ENCODE measurements around the gene FABP6. TPM values are rescaled to one million over a fixed set of nuclear protein-coding genes. Genes with fewer than 3 reads are reported as not detected.

The FABP6 gene
- total RNA-seq, 1 experiment from 2014 or later, result 5.2 TPM

DNA sequence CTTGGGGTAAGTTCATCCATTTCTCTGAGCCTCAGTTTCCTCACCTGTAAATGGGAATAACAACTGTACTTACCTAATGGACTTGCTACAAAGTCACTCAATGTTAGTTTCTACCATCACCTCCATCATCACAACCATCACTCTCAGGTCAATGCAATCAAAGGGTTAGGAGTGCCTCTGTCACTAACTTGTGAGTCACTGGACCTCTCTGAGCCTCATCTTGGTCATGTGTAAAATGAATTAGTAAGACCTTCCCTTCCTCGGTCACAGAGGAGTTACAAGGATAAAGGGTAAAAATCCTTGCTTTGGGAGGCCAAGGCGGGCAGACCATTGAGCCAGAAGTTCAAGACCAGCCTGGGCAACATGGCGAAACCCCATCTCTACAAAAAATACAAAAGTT is 12.8 kb downstream of the FABP6 start:
- Histone ChIP-seq H3T11ph (ENCODE audit: low read length) (no peak overlapping the region), H3K9ac (ENCODE audit: extremely low read depth, insufficient read length, low read length) (no peak overlapping the region), H3K4me2 (ENCODE audit: insufficient read depth, insufficient read length, low read length) (no peak overlapping the region), H3K23me2 (ENCODE audit: insufficient read length, low read depth, low read length, poor library complexity, severe bottlenecking) (no peaks in the 10 kb centered on the region), H3K23ac (ENCODE audit: insufficient read length, low read depth, low read length) (no peak overlapping the region), H2AK5ac (ENCODE audit: insufficient read length, low read length) (no peak overlapping the region), H2AFZ (ENCODE audit: low read length) (no peak overlapping the region), H3K18ac (ENCODE audit: insufficient read length, low read depth, low read length) (no peak overlapping the region), H4K8ac (replicated peaks; ENCODE audit: insufficient read length, low read depth, low read length) (no peak overlapping the region), H2BK15ac (ENCODE audit: low read depth, low read length) (no peak overlapping the region), H3K4me1 (ENCODE audit: insufficient read depth, low read length) (peaks cover 5% of the 10 kb centered on the region; the same call in 1 of the 2 replicates), H2BK12ac (ENCODE audit: insufficient read length, low read depth, low read length) (no peak overlapping the region), H2BK120ac (ENCODE audit: low read depth, low read length, poor library complexity, severe bottlenecking) (no peak overlapping the region), H3K14ac (ENCODE audit: insufficient read depth, low read length) (no peak overlapping the region), H4K91ac (ENCODE audit: insufficient read length, low read depth, low read length) (no peak overlapping the region), H4K20me1 (ENCODE audit: control insufficient read depth, insufficient read depth, insufficient read length) (no peaks in the 10 kb centered on the region), H2BK5ac (ENCODE audit: insufficient read length, low read length) (no peak overlapping the region), H3K56ac (ENCODE audit: insufficient read length, low read depth, low read length) (no peak overlapping the region), H4K5ac (ENCODE audit: insufficient read length, low read depth, low read length) (no peak overlapping the region), H3K4ac (ENCODE audit: low read depth, low read length) (no peak overlapping the region), H3K9me3 (ENCODE audit: control insufficient read depth, low read depth, low read length) (no peaks in the 10 kb centered on the region), H2BK20ac (ENCODE audit: low read depth, low read length, poor library complexity, severe bottlenecking) (no peak overlapping the region), H3K79me2 (ENCODE audit: insufficient read depth, low read length) (no peaks in the 10 kb centered on the region), H3K79me1 (ENCODE audit: insufficient read depth, low read depth, low read length, poor library complexity, severe bottlenecking) (no peaks in the 10 kb centered on the region), H3K27me3 (ENCODE audit: insufficient read depth, low read length) (no peaks in the 10 kb centered on the region), H3K27ac (ENCODE audit: insufficient read length, low read depth, low read length) (no peak overlapping the region)
- TF ChIP-seq, protein P1, sequence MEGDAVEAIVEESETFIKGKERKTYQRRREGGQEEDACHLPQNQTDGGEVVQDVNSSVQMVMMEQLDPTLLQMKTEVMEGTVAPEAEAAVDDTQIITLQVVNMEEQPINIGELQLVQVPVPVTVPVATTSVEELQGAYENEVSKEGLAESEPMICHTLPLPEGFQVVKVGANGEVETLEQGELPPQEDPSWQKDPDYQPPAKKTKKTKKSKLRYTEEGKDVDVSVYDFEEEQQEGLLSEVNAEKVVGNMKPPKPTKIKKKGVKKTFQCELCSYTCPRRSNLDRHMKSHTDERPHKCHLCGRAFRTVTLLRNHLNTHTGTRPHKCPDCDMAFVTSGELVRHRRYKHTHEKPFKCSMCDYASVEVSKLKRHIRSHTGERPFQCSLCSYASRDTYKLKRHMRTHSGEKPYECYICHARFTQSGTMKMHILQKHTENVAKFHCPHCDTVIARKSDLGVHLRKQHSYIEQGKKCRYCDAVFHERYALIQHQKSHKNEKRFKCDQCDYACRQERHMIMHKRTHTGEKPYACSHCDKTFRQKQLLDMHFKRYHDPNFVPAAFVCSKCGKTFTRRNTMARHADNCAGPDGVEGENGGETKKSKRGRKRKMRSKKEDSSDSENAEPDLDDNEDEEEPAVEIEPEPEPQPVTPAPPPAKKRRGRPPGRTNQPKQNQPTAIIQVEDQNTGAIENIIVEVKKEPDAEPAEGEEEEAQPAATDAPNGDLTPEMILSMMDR (conservative IDR thresholded peaks at IDR 0.05), result no peak
- DNase-seq, result no peak
- peaks cover 28 to 45% of the 10 kb centered on the region in 2 experiments for H3K4me1 Mint-ChIP-seq
- H3K36me3 Mint-ChIP-seq (ENCODE audit: insufficient read depth in 1 of 3, low read depth in 3 of 3), result no peaks in the 10 kb centered on the region
- no CpG with 5 or more reads among the region's 3 CpGs for WGBS (ENCODE audit: extremely low coverage, insufficient read length, low lambda C conversion rate)
- no peaks in the 10 kb centered on the region for H3K27me3 Mint-ChIP-seq (ENCODE audit: low read depth)
- no peak overlapping the region for H3K27ac Mint-ChIP-seq
- H3K9me3 Mint-ChIP-seq, result no peaks in the 10 kb centered on the region
- H3K4me3 Mint-ChIP-seq, result no peak overlapping the region

Measured in H9 (cell line).